SU-DHL-6 (cell line): Measurements from ENCODE around the gene CCDC157.

Experiments used
- H2AFZ ChIP-seq: fragments of 200-600 bp; sonication (generic); 2 replicates; pipeline ENCODE4 v1.6.1; 2014; ENCODE audit warnings: low read depth, mild to moderate bottlenecking, moderate library complexity, mixed read lengths, antibody characterized with exemption, low read length; ENCODE audit not compliant: severe bottlenecking
- H3F3A ChIP-seq: fragments of 200-600 bp; shearing (Covaris generic); 2 replicates; pipeline ENCODE4 v1.6.0; 2016; ENCODE audit warnings: antibody characterized with exemption, mild to moderate bottlenecking; ENCODE audit not compliant: insufficient read depth
- H3K27ac ChIP-seq: fragments of 200-600 bp; sonication (generic); 2 replicates; pipeline ENCODE4 v1.5.1; 2016; ENCODE audit warnings: low read depth, mild to moderate bottlenecking, low read length, moderate library complexity, mixed read lengths
- H3K27me3 ChIP-seq: fragments of 200-600 bp; sonication (generic), shearing (Covaris generic); 2 replicates; pipeline ENCODE4 v1.6.0; 2014; ENCODE audit warnings: mild to moderate bottlenecking, low read length
- H3K36me3 ChIP-seq: fragments of 200-600 bp; sonication (generic); 2 replicates; pipeline ENCODE4 v1.6.1; 2014; ENCODE audit warnings: mild to moderate bottlenecking, low read length, mixed read lengths
- H3K4me2 ChIP-seq: fragments of 300-600, 200-600 bp; shearing (Covaris generic), sonication (generic); 2 replicates; pipeline ENCODE4 v1.6.0; 2014; ENCODE audit warnings: low read length, low read depth, mild to moderate bottlenecking; ENCODE audit not compliant: poor library complexity, severe bottlenecking
- H3K4me3 ChIP-seq: fragments of 200-600 bp; sonication (generic); 2 replicates; pipeline ENCODE4 v1.5.1; 2014; ENCODE audit warnings: antibody characterized with exemption, low read length, mild to moderate bottlenecking, mixed read lengths; ENCODE audit not compliant: insufficient read depth, poor library complexity, severe bottlenecking
- H3K79me2 ChIP-seq: fragments of 200-600 bp; sonication (generic); 2 replicates; pipeline ENCODE4 v1.6.1; 2014; ENCODE audit warnings: mild to moderate bottlenecking, low read length, moderate library complexity; ENCODE audit not compliant: insufficient read depth
- H3K9ac ChIP-seq: fragments of 200-600 bp; sonication (generic); 2 replicates; pipeline ENCODE4 v1.7.0; 2014; ENCODE audit warnings: mild to moderate bottlenecking, low read length
- H3K9me2 ChIP-seq: fragments of 200-600 bp; sonication (generic); replicated peaks from 2 replicates; pipeline ENCODE4 v1.6.1; 2014; ENCODE audit warnings: low read length; ENCODE audit not compliant: insufficient read depth
- H3K9me3 ChIP-seq: fragments of 200-600 bp; sonication (generic); 2 replicates; pipeline ENCODE4 v1.6.1; 2014; ENCODE audit warnings: low read length, mixed read lengths; ENCODE audit not compliant: insufficient read depth
- H4K20me1 ChIP-seq: fragments of 200-600 bp; sonication (generic); 2 replicates; pipeline ENCODE4 v1.6.1; 2014; ENCODE audit warnings: low read depth, mild to moderate bottlenecking, antibody characterized with exemption, low read length, moderate library complexity, mixed read lengths
- EZH2phosphoT487 ChIP-seq: fragments of 200-600 bp; sonication (generic), shearing (Covaris generic); conservative IDR thresholded peaks from 2 replicates; pipeline ENCODE4 v1.6.1; 2018; ENCODE audit warnings: mild to moderate bottlenecking, antibody characterized with exemption, low read length, moderate library complexity, mixed read lengths
- TF ChIP-seq, protein P1 (sequence below): fragments of 200-600 bp; sonication (generic); IDR thresholded peaks from one replicate; pipeline ENCODE4 v1.5.1; 2017; ENCODE audit warnings: antibody characterized with exemption, mild to moderate bottlenecking, low read length, moderate library complexity; ENCODE audit not compliant: insufficient read depth, poor library complexity, severe bottlenecking

The CCDC157 gene

DNA sequence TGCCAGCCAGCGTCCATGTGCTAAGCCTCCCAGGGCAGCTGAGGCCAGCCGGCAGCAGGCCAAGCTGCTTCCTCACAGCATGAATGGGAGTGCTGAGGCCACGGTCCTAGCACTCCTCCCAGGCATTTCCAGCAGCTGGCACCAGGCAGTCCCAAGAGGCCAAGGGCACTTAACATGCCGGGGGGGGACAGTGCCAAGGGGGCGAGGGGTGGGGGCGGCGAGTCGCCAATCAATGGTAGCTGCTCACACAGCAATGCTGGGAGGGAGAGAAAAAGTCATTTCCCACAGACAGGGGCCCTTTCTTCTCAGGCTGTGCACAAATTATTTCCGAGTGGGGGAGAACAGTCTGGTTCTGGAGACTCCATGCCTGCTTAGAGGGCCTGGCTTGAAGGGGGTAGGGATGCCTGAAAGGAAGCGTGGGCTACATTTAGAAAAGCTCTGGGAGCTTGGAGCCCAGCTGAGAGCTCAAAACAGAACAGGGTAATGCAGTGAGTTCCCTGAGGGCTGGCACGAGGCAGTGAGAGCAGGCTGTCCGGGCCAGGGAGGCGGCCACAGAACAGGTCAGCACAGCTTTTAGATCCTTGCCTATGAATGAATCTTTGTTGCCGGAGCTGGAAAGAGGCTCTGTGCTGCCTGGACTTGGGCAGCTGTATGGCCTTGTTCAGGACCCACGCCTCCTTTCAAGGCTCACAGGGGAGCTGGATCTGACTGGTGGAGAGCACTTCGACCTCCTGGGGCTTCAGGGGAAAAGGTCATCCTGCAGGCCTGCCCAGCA lies 15.7 kb upstream of the CCDC157 start:
- Histone ChIP-seq H2AFZ (no peak overlapping the region), H3K9ac (no peak overlapping the region), H3K4me3 (no peak overlapping the region), H3K36me3 (peaks cover 36% of the 10 kb centered on the region), H3K9me2 (no peaks in the 10 kb centered on the region), H3K4me2 (no peak overlapping the region), H3F3A (no peaks in the 10 kb centered on the region), H3K79me2 (no peaks in the 10 kb centered on the region; the same call in 1 of the 2 replicates), H3K27me3 (no peaks in the 10 kb centered on the region), H3K27ac (no peak overlapping the region), H4K20me1 (no peaks in the 10 kb centered on the region), H3K9me3 (no peaks in the 10 kb centered on the region)
- no peak for TF ChIP-seq EZH2phosphoT487
- TF ChIP-seq, protein P1, sequence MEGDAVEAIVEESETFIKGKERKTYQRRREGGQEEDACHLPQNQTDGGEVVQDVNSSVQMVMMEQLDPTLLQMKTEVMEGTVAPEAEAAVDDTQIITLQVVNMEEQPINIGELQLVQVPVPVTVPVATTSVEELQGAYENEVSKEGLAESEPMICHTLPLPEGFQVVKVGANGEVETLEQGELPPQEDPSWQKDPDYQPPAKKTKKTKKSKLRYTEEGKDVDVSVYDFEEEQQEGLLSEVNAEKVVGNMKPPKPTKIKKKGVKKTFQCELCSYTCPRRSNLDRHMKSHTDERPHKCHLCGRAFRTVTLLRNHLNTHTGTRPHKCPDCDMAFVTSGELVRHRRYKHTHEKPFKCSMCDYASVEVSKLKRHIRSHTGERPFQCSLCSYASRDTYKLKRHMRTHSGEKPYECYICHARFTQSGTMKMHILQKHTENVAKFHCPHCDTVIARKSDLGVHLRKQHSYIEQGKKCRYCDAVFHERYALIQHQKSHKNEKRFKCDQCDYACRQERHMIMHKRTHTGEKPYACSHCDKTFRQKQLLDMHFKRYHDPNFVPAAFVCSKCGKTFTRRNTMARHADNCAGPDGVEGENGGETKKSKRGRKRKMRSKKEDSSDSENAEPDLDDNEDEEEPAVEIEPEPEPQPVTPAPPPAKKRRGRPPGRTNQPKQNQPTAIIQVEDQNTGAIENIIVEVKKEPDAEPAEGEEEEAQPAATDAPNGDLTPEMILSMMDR = no peak

DNA sequence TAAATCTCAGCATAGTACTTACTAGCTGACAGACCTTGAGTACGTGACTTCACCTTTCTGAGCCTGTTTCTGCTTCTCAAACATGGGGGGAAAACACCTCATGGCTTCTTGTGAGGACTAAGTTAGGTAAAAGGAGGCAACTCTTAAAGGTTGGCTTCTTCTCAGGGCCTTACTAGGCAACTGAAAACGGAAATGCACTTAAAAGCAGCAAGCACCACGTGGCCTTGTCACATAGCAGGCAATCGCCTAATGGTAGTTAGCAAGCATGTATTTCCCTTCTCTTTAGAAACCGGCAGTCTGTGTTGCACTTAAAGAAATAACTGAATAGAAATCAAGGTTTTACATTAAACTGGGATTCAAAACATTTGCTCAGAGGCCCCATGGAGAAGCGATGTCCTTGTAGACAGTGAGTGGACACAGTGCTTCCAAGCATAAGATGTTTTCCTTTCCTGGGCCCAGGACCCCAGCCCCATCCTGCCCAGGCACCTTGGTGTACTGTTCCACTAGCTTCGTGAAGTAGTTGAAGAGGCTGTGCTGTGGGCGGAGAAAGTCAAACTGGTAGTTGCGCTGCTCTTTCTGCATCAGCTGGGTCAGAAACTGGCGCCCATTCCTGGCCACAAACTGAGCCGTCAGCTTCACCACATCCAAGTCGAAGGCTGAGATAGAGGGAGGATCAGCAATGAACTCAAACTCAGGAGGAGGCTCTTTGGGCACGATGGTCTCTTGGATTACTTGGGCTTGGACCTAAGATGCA lies 12.2 kb upstream of the CCDC157 start:
- Histone ChIP-seq H3K4me3 (no peak overlapping the region), H3K27ac (no peak overlapping the region), H3K9me2 (no peaks in the 10 kb centered on the region), H3K79me2 (peaks cover 17% of the 10 kb centered on the region), H3F3A (no peaks in the 10 kb centered on the region), H3K4me2 (no peak overlapping the region), H2AFZ (no peak overlapping the region), H3K9me3 (no peaks in the 10 kb centered on the region), H3K27me3 (no peaks in the 10 kb centered on the region), H4K20me1 (0 out of 2 replicates have a peak, but pooled peaks cover 4% of the 10 kb centered on the region), H3K9ac (no peak overlapping the region), H3K36me3 (peaks cover 38% of the 10 kb centered on the region)
- TF ChIP-seq, protein P1 = no peak
- TF ChIP-seq EZH2phosphoT487 = no peak

DNA sequence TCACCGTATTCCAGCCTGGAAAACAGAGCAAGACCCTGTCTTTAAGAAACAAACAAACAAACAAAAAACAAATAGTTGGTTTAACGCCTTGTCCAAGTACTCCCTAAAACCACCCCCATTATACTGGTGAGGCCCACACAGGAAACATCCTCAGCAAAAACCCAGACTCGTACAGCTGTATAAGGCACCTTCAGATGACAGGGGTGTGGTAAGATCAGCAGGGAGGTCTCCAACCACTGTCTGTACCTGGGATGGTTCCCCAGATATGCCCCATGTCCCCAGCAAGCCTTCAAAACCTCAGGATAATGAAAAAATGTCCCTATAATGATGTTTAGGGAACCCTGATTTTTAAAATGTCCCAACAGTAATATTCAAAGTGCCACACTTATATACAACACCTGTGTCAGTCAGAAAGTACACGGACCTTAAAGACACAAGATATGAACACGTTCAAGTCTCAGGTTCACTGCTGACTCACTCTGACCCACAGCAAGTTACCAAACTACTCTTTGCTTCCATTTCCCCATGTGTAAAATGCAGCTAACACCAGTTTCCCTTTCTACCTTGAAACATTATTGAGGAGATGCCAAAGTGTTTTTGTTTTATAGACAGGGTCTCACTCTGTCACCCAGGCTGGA lies 9.4 kb upstream of the CCDC157 start:
- H3K36me3 ChIP-seq = peaks cover 37% of the 10 kb centered on the region
- no peak overlapping the region for H3K27ac ChIP-seq
- H3F3A ChIP-seq = no peaks in the 10 kb centered on the region
- peaks cover 32% of the 10 kb centered on the region for H3K79me2 ChIP-seq
- H2AFZ ChIP-seq = no peak overlapping the region
- no peak overlapping the region for H3K9ac ChIP-seq
- H3K4me2 ChIP-seq = no peak overlapping the region
- no peaks in the 10 kb centered on the region for H3K9me3 ChIP-seq
- no peaks in the 10 kb centered on the region for H3K9me2 ChIP-seq
- H4K20me1 ChIP-seq = 0 out of 2 replicates have a peak, but pooled peaks cover 4% of the 10 kb centered on the region
- H3K4me3 ChIP-seq = no peak overlapping the region
- no peak for TF ChIP-seq EZH2phosphoT487
- TF ChIP-seq, protein P1 = no peak
- no peaks in the 10 kb centered on the region for H3K27me3 ChIP-seq
